SK-N-MC (cell line): ENCODE data around the gene HMGXB4.
"Not testable (repeated sequence)": the region's sequence is repeated elsewhere in the genome, so short reads cannot be mapped to it uniquely, and the experiment has no call there.

Source experiments
- DNase-seq: peaks from one replicate; pipeline ENCODE4 v3.0.0-alpha.2; 2011; ENCODE audit warnings: low read depth, low spot score
- H3K27ac ChIP-seq: fragments of 200-600 bp; sonication (generic); 2 replicates; pipeline ENCODE4 v1.5.1; 2016; ENCODE audit warnings: mixed run types
- H3K36me3 ChIP-seq: fragments of 200-600 bp; sonication (generic); 2 replicates; pipeline ENCODE4 v1.6.1; 2017; ENCODE audit warnings: antibody characterized with exemption, low read length, mixed read lengths; ENCODE audit not compliant: insufficient read depth
- H3K4me3 ChIP-seq: fragments of 200-600 bp; sonication (generic); 2 replicates; pipeline ENCODE4 v1.5.1; 2016
- H3K9ac ChIP-seq: fragments of 200-600 bp; sonication (generic); 2 replicates; pipeline ENCODE4 v1.8.0; 2017; ENCODE audit warnings: mixed run types, mixed read lengths; ENCODE audit not compliant: insufficient read length
- H3K9me3 ChIP-seq: fragments of 200-600 bp; sonication (generic); 2 replicates; pipeline ENCODE4 v1.6.1; 2017; ENCODE audit warnings: low read depth, mild to moderate bottlenecking, antibody characterized with exemption, low read length, moderate library complexity, mixed read lengths
- EZH2 ChIP-seq: fragments of 200-600 bp; sonication (generic); IDR thresholded peaks from one replicate; pipeline ENCODE4 v1.6.1; 2017; ENCODE audit warnings: antibody characterized with exemption
- FOXP2 ChIP-seq: optimal IDR thresholded peaks from 2 replicates; pipeline ENCODE3; 2011; ENCODE audit warnings: mild to moderate bottlenecking, moderate library complexity; ENCODE audit not compliant: insufficient read depth; ENCODE audit errors: extremely low read length, control extremely low read depth
- POLR2AphosphoS5 ChIP-seq: IDR thresholded peaks from 2 replicates; pipeline ENCODE4 v1.6.1; 2012; ENCODE audit warnings: mild to moderate bottlenecking, low read depth, low read length, borderline replicate concordance

Gene HMGXB4

DNA sequence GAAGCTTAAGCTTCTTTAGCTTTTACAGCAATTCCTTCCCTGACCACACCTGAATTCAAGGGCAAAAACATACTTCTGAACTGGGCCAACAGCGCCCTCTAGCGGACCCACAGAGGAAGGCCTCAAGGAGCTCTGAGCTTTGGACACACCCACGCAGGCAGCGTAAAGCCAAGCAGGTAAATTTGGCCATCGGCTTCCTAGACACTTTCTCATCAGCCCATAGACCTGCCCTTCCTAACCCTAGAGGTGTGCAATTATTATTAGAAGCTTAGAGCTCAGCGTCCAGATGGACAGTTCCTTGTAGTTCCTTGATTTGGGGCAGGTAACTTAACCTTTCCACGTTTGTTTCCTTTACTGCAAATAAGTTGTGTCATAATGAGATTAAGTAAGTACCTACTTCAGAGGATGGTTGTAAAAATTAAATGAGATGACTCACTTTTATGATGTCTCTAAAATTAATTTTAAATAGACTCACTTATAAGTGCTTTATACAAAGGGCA is 25.7 kb upstream of the HMGXB4 start:
- TF ChIP-seq POLR2AphosphoS5: no peak
- no peak for TF ChIP-seq EZH2
- no peak for TF ChIP-seq FOXP2
- Histone ChIP-seq H3K9ac (no peak overlapping the region), H3K9me3 (no peaks in the 10 kb centered on the region), H3K27ac (no peak overlapping the region), H3K4me3 (peak overlapping the region; percentile 87), H3K36me3 (peaks cover 3% of the 10 kb centered on the region; the same call in 1 of the 2 replicates)
- DNase-seq: peak; percentile 44

DNA sequence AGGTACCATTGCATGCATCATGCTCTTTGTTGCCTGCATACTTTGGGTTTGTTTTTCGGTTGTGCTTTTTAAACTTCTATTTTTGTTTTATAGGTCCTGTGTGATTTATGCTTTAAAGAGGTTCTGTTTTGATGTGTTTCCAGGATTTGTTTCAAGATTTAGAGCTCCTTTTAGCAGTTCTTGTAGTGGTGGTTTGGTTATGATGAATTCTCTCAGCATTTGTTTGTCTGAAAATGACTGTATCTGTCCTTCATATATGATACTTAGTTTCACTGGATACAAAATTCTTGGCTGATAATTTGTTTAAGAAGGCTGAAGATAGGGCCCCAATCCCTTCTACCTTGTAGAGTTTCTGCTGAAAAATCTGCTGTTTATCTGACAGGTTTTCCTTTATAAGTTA is 18.5 kb upstream of the HMGXB4 start:
- DNase-seq, H3K9ac ChIP-seq, H3K36me3 ChIP-seq, H3K9me3 ChIP-seq, H3K27ac ChIP-seq, H3K4me3 ChIP-seq: not testable (repeated sequence)

DNA sequence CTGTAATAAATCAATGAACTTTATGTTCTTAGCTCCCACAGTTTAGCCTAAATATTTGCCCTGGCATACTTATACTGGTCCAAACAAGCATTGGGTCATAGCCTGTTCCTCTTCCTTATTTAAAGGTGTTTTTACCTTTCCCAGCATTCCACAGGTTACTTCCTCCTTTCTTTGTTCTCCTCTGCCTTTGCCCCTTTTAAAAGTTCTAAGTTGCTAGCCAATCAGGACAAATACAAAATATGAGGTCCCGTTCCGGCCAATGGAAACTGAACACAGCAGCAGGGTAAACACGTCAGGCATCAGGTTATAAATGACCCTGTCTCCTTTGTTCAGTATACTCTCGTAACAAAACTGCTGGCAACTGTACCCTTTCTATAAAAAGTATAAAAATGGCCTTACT is 12.8 kb upstream of the HMGXB4 start:
- H3K4me3 ChIP-seq, H3K27ac ChIP-seq, H3K9me3 ChIP-seq, H3K36me3 ChIP-seq, H3K9ac ChIP-seq, DNase-seq: not testable (repeated sequence)

DNA sequence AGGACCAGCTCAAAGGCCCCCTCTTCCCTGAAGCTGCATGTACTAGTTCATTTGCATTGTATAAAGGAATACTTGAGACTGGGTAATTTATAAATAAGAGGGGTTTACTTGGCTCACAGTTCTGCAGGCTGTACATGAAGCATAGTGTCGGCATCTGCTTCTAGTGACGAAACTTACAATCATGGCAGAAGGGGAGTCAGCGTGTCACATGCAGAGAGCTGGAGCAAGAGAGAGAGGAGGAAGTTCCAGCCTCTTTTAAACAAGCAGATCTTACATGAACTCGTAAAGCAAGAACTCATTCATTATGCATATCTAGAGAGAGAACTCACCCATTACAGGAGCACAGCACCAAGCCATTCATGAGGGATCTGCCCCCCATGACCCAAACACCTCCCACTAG is 7.1 kb upstream of the HMGXB4 start:
- no peaks in the 10 kb centered on the region for H3K9me3 ChIP-seq
- no peak overlapping the region for H3K27ac ChIP-seq
- TF ChIP-seq FOXP2 (no peak), EZH2 (no peak), POLR2AphosphoS5 (no peak)
- no peaks in the 10 kb centered on the region for H3K36me3 ChIP-seq
- H3K4me3 ChIP-seq: no peak overlapping the region
- no peak overlapping the region for H3K9ac ChIP-seq
- DNase-seq: no peak

DNA sequence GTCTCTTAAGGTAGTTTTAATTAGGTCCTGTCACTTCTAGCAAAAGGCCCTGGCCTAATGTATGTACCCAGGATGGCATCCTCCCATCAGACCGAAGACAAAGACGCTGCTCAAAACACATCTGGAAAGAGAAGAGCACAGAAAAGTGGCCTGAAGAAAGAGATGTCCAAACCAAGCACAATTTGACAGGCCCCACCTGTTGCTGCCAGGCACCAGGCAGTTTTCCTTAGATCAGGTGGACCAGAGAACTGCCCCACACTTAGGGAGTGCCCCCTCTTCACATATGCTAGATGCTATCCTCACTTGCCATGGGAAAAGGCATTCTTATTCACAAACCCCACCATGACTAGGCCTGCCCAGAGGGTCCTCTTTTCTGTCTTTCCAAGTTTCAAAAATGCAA is 3.3 kb upstream of the HMGXB4 start:
- TF ChIP-seq FOXP2 (no peak), EZH2 (no peak), POLR2AphosphoS5 (no peak)
- Histone ChIP-seq H3K9me3 (no peaks in the 10 kb centered on the region), H3K27ac (no peak overlapping the region), H3K4me3 (no peak overlapping the region), H3K9ac (no peak overlapping the region), H3K36me3 (peaks cover 5% of the 10 kb centered on the region)
- no peak for DNase-seq

DNA sequence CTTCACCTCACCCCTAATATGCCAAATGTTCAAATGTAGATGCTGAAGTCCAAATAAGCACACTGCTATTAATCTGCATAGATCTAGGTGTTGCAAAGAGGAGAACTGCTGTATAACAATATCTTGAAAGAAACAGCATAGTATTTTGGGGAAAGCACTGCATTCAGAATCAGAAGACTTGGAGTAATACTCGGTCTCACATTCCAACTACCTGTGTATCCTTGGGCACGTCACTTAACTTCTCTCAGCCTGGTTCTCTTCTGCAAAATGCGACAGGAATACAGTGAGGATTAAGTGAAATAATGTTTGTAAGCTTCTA is 332 bp upstream of the HMGXB4 start:
- peak overlapping the region; percentile 97 for H3K27ac ChIP-seq

DNA sequence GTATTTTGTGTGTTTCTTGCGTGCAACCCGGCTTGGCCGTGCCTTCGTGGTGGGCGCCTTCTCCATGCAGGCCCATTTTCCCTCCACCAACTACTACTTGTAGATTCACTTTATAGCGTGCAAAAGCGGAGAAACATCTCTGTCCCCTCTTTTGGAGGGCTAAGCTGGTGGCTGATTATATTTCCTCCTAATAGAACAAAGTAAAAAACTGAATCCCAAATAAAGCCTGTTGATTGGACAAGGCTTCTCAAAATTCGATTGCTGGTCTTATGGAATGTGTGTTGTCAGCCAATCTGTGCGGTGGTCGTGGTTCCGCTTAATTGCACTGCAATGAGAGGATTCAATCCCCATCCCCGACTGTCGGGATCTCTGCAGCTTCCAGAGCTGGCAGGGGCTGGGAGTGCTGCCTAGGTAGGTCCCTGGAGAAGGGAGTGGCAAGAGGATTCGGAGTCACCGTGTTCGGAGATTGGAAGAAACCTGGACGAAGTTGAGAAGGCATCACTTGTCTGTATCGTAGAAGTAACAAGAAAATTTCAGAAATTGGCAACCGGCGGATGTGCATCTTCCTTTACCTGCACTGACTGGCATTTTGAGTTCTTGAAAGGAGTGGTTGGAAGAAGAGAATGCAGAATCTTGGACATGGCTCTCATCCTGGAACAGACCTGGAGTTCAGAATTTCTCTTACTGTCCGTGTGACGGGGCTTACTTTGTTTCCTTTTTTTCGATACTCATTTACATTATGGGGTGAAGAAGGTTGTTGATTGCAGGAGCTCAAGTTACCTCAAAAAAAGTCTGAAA is 1.1 kb downstream of the HMGXB4 start:
- DNase-seq: peak; percentile 50
- TF ChIP-seq POLR2AphosphoS5: peak; percentile 64; the same call in 1 of the 2 replicates
- no peak for TF ChIP-seq EZH2
- no peaks in the 10 kb centered on the region for H3K9me3 ChIP-seq
- H3K27ac ChIP-seq: peak overlapping the region; percentile 97
- peak overlapping the region; percentile 84 for H3K4me3 ChIP-seq
- H3K9ac ChIP-seq: peak overlapping the region; percentile 99
- H3K36me3 ChIP-seq: peaks cover 35% of the 10 kb centered on the region

More for the DNA sequence above, 332 bp upstream of the HMGXB4 start:
- no peaks in the 10 kb centered on the region for H3K9me3 ChIP-seq
- DNase-seq: no peak
- peaks cover 21% of the 10 kb centered on the region for H3K36me3 ChIP-seq
- H3K9ac ChIP-seq: peak overlapping the region; percentile 99
- H3K4me3 ChIP-seq: peak overlapping the region; percentile 84
- TF ChIP-seq EZH2 (no peak), POLR2AphosphoS5 (no peak), FOXP2 (no peak)

DNA sequence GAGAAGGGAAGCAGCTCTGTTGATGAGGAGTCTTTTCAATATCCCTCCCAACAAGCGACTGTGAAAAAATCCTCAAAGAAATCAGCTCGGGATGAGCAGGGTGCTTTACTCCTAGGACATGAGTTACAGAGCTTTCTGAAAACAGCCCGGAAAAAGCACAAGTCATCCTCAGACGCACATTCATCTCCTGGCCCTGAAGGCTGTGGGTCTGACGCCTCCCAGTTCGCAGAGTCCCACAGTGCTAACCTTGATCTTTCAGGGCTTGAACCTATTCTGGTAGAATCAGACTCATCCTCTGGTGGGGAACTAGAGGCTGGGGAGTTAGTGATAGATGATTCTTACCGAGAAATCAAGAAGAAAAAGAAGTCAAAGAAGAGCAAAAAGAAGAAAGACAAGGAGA is 7.7 kb downstream of the HMGXB4 start:
- Histone ChIP-seq H3K36me3 (peaks cover 85% of the 10 kb centered on the region), H3K4me3 (no peak overlapping the region), H3K9ac (no peak overlapping the region), H3K27ac (no peak overlapping the region), H3K9me3 (no peaks in the 10 kb centered on the region)
- DNase-seq: no peak
- TF ChIP-seq POLR2AphosphoS5 (no peak), EZH2 (no peak), FOXP2 (no peak)

DNA sequence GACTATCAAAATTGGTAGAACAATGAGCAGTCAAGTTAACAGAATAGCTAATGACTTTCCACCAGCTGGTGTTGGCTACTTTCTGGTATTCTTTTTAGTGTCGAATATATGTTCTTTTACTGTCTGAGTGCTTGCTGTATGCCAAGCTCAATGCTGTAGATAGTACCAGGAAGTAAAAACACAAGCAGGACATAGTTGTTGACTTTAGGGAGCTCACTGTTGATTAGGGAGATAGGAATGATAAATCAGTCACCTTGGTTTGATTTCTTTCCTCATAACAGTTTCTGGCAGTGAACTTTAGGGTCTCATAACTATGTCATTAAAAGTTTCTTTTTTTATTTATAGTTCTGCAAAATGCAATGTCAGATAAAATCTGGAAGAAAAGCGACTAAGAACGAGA is 9.0 kb downstream of the HMGXB4 start:
- no peak for DNase-seq
- Histone ChIP-seq H3K9ac (no peak overlapping the region), H3K4me3 (no peak overlapping the region), H3K9me3 (no peaks in the 10 kb centered on the region), H3K36me3 (peaks cover 97% of the 10 kb centered on the region), H3K27ac (no peak overlapping the region)
- TF ChIP-seq FOXP2: no peak
- TF ChIP-seq EZH2: no peak
- no peak for TF ChIP-seq POLR2AphosphoS5
